K562 (cell line): ENCODE data around the gene CDR2L. TPM values are rescaled to one million over a fixed set of nuclear protein-coding genes. Genes with fewer than 3 reads are reported as not detected.
A peak's percentile ranks its signal among the peaks of the same experiment; 100 is the strongest.

Experiments used
- ATAC-seq: fragments of 200-7000 bp; cut with Tn5 transposase; 3 replicates; pipeline ENCODE4 v1.9.1; 2020; ENCODE audit warnings: moderate library complexity
- BruUV-seq: library from RNA; stranded (reverse); fragments of 400-500 nt; replicated peaks from 2 replicates; lab custom pipeline; 2021; lab: Mats Ljungman, UMichigan
- CTCF ChIA-PET: fragments of 300-600 bp; formaldehyde crosslinking; extraction: SDS; loops from one replicate; lab custom pipeline; 2021; ENCODE audit warnings: low intra/inter-chr PET ratio; lab: Yijun Ruan, JAX
- POLR2A ChIA-PET: fragments of 300-600, 350-650 bp; sonication (Branson Sonifier 250); formaldehyde crosslinking; extraction: SDS; loops from one replicate; lab custom pipeline; 2021; ENCODE audit warnings: antibody characterized with exemption, inconsistent platforms; lab: Yijun Ruan, JAX
- DNase-seq, 4 experiments: peaks; one replicate each; pipeline versions ENCODE4 v3.0.0 to v3.0.0-alpha.2; 2011 to 2018; ENCODE audit warnings: low spot score in 3 of 4, mixed read lengths in 3 of 4; ENCODE audit errors: extremely low read depth in 1 of 4
- FAIRE-seq: peaks from 2 replicates; lab custom pipeline; 2011; peaks lifted over from hg19 to GRCh38; lab: Jason Lieb, UNC
- H2AFZ ChIP-seq: 2 replicates; pipeline ENCODE4 v1.6.0; 2011; ENCODE audit warnings: low read depth, low read length, control low read depth, inconsistent platforms
- H3K27ac ChIP-seq: fragments of 200-600 bp; 3 replicates; pipeline ENCODE4 v1.8.0; 2011; ENCODE audit warnings: low read depth, mild to moderate bottlenecking, control low read depth, inconsistent platforms, low read length, moderate library complexity, mixed read lengths; ENCODE audit errors: extremely low read depth
- H3K27me3 ChIP-seq, 2 experiments: fragments of 300-600 bp in 1 of 2; 2 replicates in 1 of 2; 3 replicates in 1 of 2; pipeline versions ENCODE4 v1.6.0 to v1.8.0; 2011; ENCODE audit warnings: inconsistent platforms in 2 of 2, low read length in 2 of 2, mild to moderate bottlenecking in 1 of 2, mixed read lengths in 1 of 2, moderate library complexity in 1 of 2; ENCODE audit not compliant: control insufficient read depth in 2 of 2, insufficient read depth in 2 of 2
- H3K36me3 ChIP-seq: fragments of 300-600 bp; 3 replicates; pipeline ENCODE4 v1.8.0; 2011; ENCODE audit warnings: mild to moderate bottlenecking, low read length, inconsistent platforms; ENCODE audit not compliant: control insufficient read depth, insufficient read depth
- H3K4me1 ChIP-seq, 2 experiments: fragments of 200-600 bp in 1 of 2; replicated peaks in 1 of 2; 2 replicates in 1 of 2; 3 replicates in 1 of 2; pipeline versions ENCODE4 v1.5.1 to v1.8.0; 2011; ENCODE audit warnings: inconsistent platforms in 2 of 2, low read length in 2 of 2, mild to moderate bottlenecking in 1 of 2, mixed read lengths in 1 of 2, moderate library complexity in 1 of 2; ENCODE audit not compliant: control insufficient read depth in 2 of 2, insufficient read depth in 2 of 2
- H3K4me2 ChIP-seq: 2 replicates; pipeline ENCODE4 v1.6.1; 2011; ENCODE audit warnings: low read length, control low read depth, inconsistent platforms, mixed read lengths; ENCODE audit not compliant: insufficient read depth
- H3K4me3 ChIP-seq: fragments of 200-600 bp; sonication (generic), shearing (Covaris generic); 2 replicates; pipeline ENCODE4 v1.5.1; 2016; ENCODE audit warnings: control low read depth, inconsistent platforms
- H3K79me2 ChIP-seq: fragments of 200-600 bp; 3 replicates; pipeline ENCODE4 v1.8.0; 2011; ENCODE audit warnings: low read length, inconsistent platforms; ENCODE audit not compliant: control insufficient read depth, insufficient read depth
- H3K9ac ChIP-seq, 2 experiments: 2 replicates each; pipeline versions ENCODE4 v1.6.0 to v1.6.1; 2011; ENCODE audit warnings: low read depth in 2 of 2, low read length in 2 of 2, control low read depth in 1 of 2, inconsistent platforms in 1 of 2, mild to moderate bottlenecking in 1 of 2, mixed read lengths in 1 of 2; ENCODE audit not compliant: insufficient read depth in 1 of 2
- H3K9me1 ChIP-seq: one replicate; pipeline ENCODE4 v1.6.0; 2011; ENCODE audit warnings: inconsistent platforms, mild to moderate bottlenecking, low read length, moderate library complexity; ENCODE audit not compliant: control insufficient read depth, insufficient read depth
- H3K9me3 ChIP-seq: replicated peaks from 2 replicates; pipeline ENCODE4 v1.5.1; 2011; ENCODE audit warnings: low read depth, low read length, inconsistent platforms; ENCODE audit not compliant: control insufficient read depth, insufficient read depth
- H4K20me1 ChIP-seq: replicated peaks from 2 replicates; pipeline ENCODE4 v1.6.1; 2011; ENCODE audit warnings: low read length, inconsistent platforms, mixed read lengths; ENCODE audit not compliant: control insufficient read depth, insufficient read depth
- BHLHE40 ChIP-seq: IDR thresholded peaks from 2 replicates; pipeline ENCODE4 v1.6.1; 2011; ENCODE audit warnings: low read length, improper control_type of control experiment
- CBX1 ChIP-seq: sonication (generic); IDR thresholded peaks from 2 replicates; pipeline ENCODE4 v1.6.1; 2016; ENCODE audit warnings: antibody characterized with exemption, low read depth, mild to moderate bottlenecking
- CREB1 ChIP-seq, 2 experiments: sonication (generic) in 1 of 2; formaldehyde crosslinking in 1 of 2; IDR thresholded peaks; 2 replicates each; pipeline versions ENCODE4 v1.6.1 to v1.8.0; 2012 to 2022; ENCODE audit warnings: inconsistent platforms in 1 of 2, mild to moderate bottlenecking in 1 of 2, missing genetic modification reagents in 1 of 2, moderate library complexity in 1 of 2
- ERF ChIP-seq: fragments of 450-650 bp; formaldehyde crosslinking; IDR thresholded peaks from 2 replicates; pipeline ENCODE4 v1.4.0; 2020; ENCODE audit warnings: mild to moderate bottlenecking, mixed read lengths
- GTF2F1 ChIP-seq: IDR thresholded peaks from 2 replicates; pipeline ENCODE4 v1.6.1; 2011; ENCODE audit warnings: low read depth, low read length, improper control_type of control experiment
- PYGO2 ChIP-seq: fragments of 450-650 bp; IDR thresholded peaks from 2 replicates; pipeline ENCODE4 v1.6.1; 2016; ENCODE audit warnings: mild to moderate bottlenecking, missing genetic modification characterization, moderate library complexity, missing compliant biosample characterization
- RBBP5 ChIP-seq: fragments of 200-600 bp; sonication (generic); IDR thresholded peaks from 2 replicates; pipeline ENCODE4 v1.6.1; 2012; ENCODE audit warnings: borderline replicate concordance, mild to moderate bottlenecking, low read length, control low read depth, inconsistent platforms; ENCODE audit not compliant: insufficient read depth, poor library complexity, severe bottlenecking
- SIN3B ChIP-seq: fragments of 450-650 bp; IDR thresholded peaks from 2 replicates; pipeline ENCODE4 v1.6.1; 2017; ENCODE audit warnings: low read depth, mild to moderate bottlenecking, moderate library complexity
- SNRNP70 ChIP-seq: fragments of 200-400 bp; formaldehyde crosslinking; optimal IDR thresholded peaks from 2 replicates; pipeline ENCODE3; 2017; ENCODE audit warnings: low read depth, low read length
- SP1 ChIP-seq: sonication (generic); formaldehyde crosslinking; IDR thresholded peaks from 2 replicates; pipeline ENCODE4 v1.8.1; 2022; ENCODE audit warnings: mild to moderate bottlenecking, missing genetic modification reagents
- TBP ChIP-seq: optimal IDR thresholded peaks from 2 replicates; pipeline ENCODE3; 2011; ENCODE audit warnings: low read depth, low read length, improper control_type of control experiment
- USF1 ChIP-seq: sonication (generic); formaldehyde crosslinking; IDR thresholded peaks from 2 replicates; pipeline ENCODE4 v1.9.0; 2022; ENCODE audit warnings: mild to moderate bottlenecking, missing genetic modification reagents
- ZBTB7A ChIP-seq: IDR thresholded peaks from 2 replicates; pipeline ENCODE4 v1.6.1; 2011; ENCODE audit warnings: low read depth, mild to moderate bottlenecking, low read length, moderate library complexity, borderline replicate concordance; ENCODE audit not compliant: control insufficient read depth
- ZBTB9 ChIP-seq: fragments of 450-650 bp; formaldehyde crosslinking; IDR thresholded peaks from 2 replicates; pipeline ENCODE4 v1.4.0; 2020; ENCODE audit warnings: mild to moderate bottlenecking, moderate library complexity
- ZFX ChIP-seq: sonication (generic); formaldehyde crosslinking; IDR thresholded peaks from 2 replicates; pipeline ENCODE4 v1.8.0; 2022; ENCODE audit warnings: mild to moderate bottlenecking, missing genetic modification reagents, moderate library complexity
- ZNF395 ChIP-seq: fragments of 200-800 bp; sonication (Bioruptor generic); IDR thresholded peaks from 2 replicates; pipeline ENCODE4 v1.6.1; 2017; ENCODE audit warnings: missing genetic modification characterization, missing compliant biosample characterization
- WGBS: fragments of 100-300 bp; shearing (Covaris generic); methylation state at CpG from one replicate; pipeline ENCODE4 v1.1.6; 2016; ENCODE audit warnings: low coverage, mixed read lengths; ENCODE audit not compliant: insufficient coverage; ENCODE audit errors: missing lambda C conversion rate; 5-methylcytosine and 5-hydroxymethylcytosine counted together
- in situ Hi-C: fragments of 300-500 bp; cut with MboI; formaldehyde crosslinking; loops from 4 replicates; pipeline ENCODE4 v1.15.0; 2018; ENCODE audit warnings: inconsistent platforms, mixed read lengths
- intact Hi-C: fragments of 100-400 bp; cut with micrococcal nuclease; formaldehyde crosslinking; loops from 2 replicates; pipeline ENCODE4 v1.14.2; 2022
- polyA plus RNA-seq, 8 experiments: library from polyadenylated mRNA; depleted of rRNA in 4 of 8; stranded (reverse) in 5 of 8; unstranded in 3 of 8; fragments of >200 nt; fragmentation: Nextera tagmentation in 2 of 8; fragmentation: Illumina TruSeq in 1 of 8; extraction: Ambion mirVana in 2 of 8; extraction: Trizol in 1 of 8; gene quantifications; 2 replicates each; pipeline versions ENCODE4 v1.2.1 to v1.2.3, GENCODE V29; 2011 to 2014; ENCODE audit warnings: inconsistent platforms in 1 of 8, missing spikeins in 1 of 8
- total RNA-seq, 7 experiments: library from RNA; depleted of rRNA in 6 of 7; stranded (reverse); fragments of >200 nt in 6 of 7; fragmentation: Illumina TruSeq in 2 of 7; extraction: Trizol in 2 of 7; gene quantifications; 2 replicates each; pipeline versions ENCODE4 v1.2.1 to v1.2.3, GENCODE V29; 2011 to 2021; ENCODE audit warnings: low replicate concordance in 1 of 7

CDR2L gene
- total and polyA plus RNA-seq, 9 of the 15 experiments (the other 6 are each of a cell fraction or from before 2014, with no cell fraction given), result 2.7 to 16.0 (median 7.3) TPM

GRCh38 chr17:75033346-75034235 lies 46.2 kb downstream of the CDR2L start:
- in situ Hi-C loops (no loop called here), intact Hi-C loops (loop anchor here (10.0 kb wide), 1 partner anchor 159 kb away; the partner anchor contains the start of gene FDXR)
- no TSS peak for BruUV-seq
- ChIA-PET CTCF (interaction anchor here (0.7 to 0.9 kb wide), 2 partner anchors 22 to 71 kb away, joined by 3 to 5 read pairs; no protein-coding TSS in a partner anchor), POLR2A (interaction anchor here (0.6 to 3.3 kb wide), 8 partner anchors 13 to 296 kb away, joined by 3 to 26 read pairs (median 6); partner anchors contain the start of genes JPT1 and MRPL58)
- Histone ChIP-seq H3K79me2 (no peaks in the 10 kb centered on the region), H3K27me3 (no peaks in the 10 kb centered on the region), H3K36me3 (peaks cover 6% of the 10 kb centered on the region; the same call in 2 of the 3 replicates), H3K9me3 (peaks cover 12% of the 10 kb centered on the region), H4K20me1 (no peaks in the 10 kb centered on the region), H3K27ac (peak overlapping the region; percentile 96), H3K4me2 (peak overlapping the region; percentile 98), H2AFZ (peak overlapping the region; percentile 98), H3K9ac (peak overlapping the region; percentile 95 to 96), H3K9me1 (no peaks in the 10 kb centered on the region), H3K4me3 (peak overlapping the region; percentile 69), H3K4me1 (peaks cover 31% of the 10 kb centered on the region in 2 experiments)
- FAIRE-seq, result peak; percentile 85
- WGBS, result 0% methylated on average over 36 of the region's 36 CpGs
- ATAC-seq, result peak; percentile 52
- DNase-seq, result peak; percentile 82 to 96 (median 89)
- TF ChIP-seq CREB1 (IDR thresholded peaks at IDR 0.05), result peak; percentile 58
- TF ChIP-seq CREB1 (CRISPR knock-in tag; IDR thresholded peaks at IDR 0.05), result peak; percentile 57; the same call in 1 of the 2 replicates
- TF ChIP-seq CBX1, result peak; percentile 67; the same call in 1 of the 2 replicates
- TF ChIP-seq ZBTB7A, result peak; percentile 56; the same call in 1 of the 2 replicates
- TF ChIP-seq ZFX, result peak; percentile 81
- TF ChIP-seq ERF (CRISPR knock-in tag), result peak; percentile 69; the same call in 1 of the 2 replicates
- no peak for TF ChIP-seq SNRNP70
- TF ChIP-seq SP1 (CRISPR knock-in tag), result peak; percentile 49
- TF ChIP-seq RBBP5, result peak; percentile 90
- TF ChIP-seq GTF2F1, result no peak
- 0 out of 2 replicates have a peak, but pooled peaks have one; percentile 38 for TF ChIP-seq ZBTB9
- peak; percentile 100 for TF ChIP-seq TBP
- TF ChIP-seq PYGO2 (tag), result no peak
- no peak; the same call in 1 of the 2 replicates for TF ChIP-seq ZNF395 (CRISPR knock-in tag)
- peak; percentile 88 for TF ChIP-seq BHLHE40
- peak; percentile 86 for TF ChIP-seq USF1
- TF ChIP-seq SIN3B, result peak; percentile 23; the same call in 1 of the 2 replicates
